ENCODE results near the gene ACTN1. TPM values are rescaled to one million over a fixed set of nuclear protein-coding genes. Genes with fewer than 3 reads are reported as not detected.

Gene ACTN1
- total RNA-seq, 1 donor from 2014 or later = 1,102 TPM

GRCh38 chr14:68880581-68881105, 98.5 kb downstream of the ACTN1 start:
- peaks cover 63% of the 10 kb centered on the region for H3K36me3 Mint-ChIP-seq (ENCODE audit: low read depth)
- H3K9me3 Mint-ChIP-seq (ENCODE audit: low read depth) = no peaks in the 10 kb centered on the region
- no peak for TF ChIP-seq CTCF (IDR thresholded peaks at IDR 0.05)
- H3K4me1 Mint-ChIP-seq (ENCODE audit: low read depth) = peaks cover 29% of the 10 kb centered on the region
- H3K27me3 Mint-ChIP-seq (ENCODE audit: low read depth) = no peaks in the 10 kb centered on the region
- H3K27ac Mint-ChIP-seq (ENCODE audit: unreplicated experiment) = peak overlapping the region; percentile 85
- DNase-seq (ENCODE audit: low spot score) = no peak
- no peak overlapping the region for H3K4me3 Mint-ChIP-seq (ENCODE audit: unreplicated experiment)

- peaks cover 22% of the 10 kb centered on the region for H3K4me1 Mint-ChIP-seq (ENCODE audit: low read depth)
- H3K9me3 Mint-ChIP-seq (ENCODE audit: low read depth) = no peaks in the 10 kb centered on the region
- peak overlapping the region; percentile 85 for H3K27ac Mint-ChIP-seq (ENCODE audit: unreplicated experiment)
- no peaks in the 10 kb centered on the region for H3K27me3 Mint-ChIP-seq (ENCODE audit: low read depth)
- peaks cover 61% of the 10 kb centered on the region for H3K36me3 Mint-ChIP-seq (ENCODE audit: low read depth)
- no peak overlapping the region for H3K4me3 Mint-ChIP-seq (ENCODE audit: unreplicated experiment)
- DNase-seq (ENCODE audit: low spot score) = no peak
- no peak for TF ChIP-seq CTCF (IDR thresholded peaks at IDR 0.05)
These were observed 99.1 kb downstream of the ACTN1 start for GRCh38 chr14:68879841-68880575.

GRCh38 chr14:68879321-68879781, 99.8 kb downstream of the ACTN1 start:
- DNase-seq (ENCODE audit: low spot score) = no peak
- no peak overlapping the region for H3K4me3 Mint-ChIP-seq (ENCODE audit: unreplicated experiment)
- no peaks in the 10 kb centered on the region for H3K27me3 Mint-ChIP-seq (ENCODE audit: low read depth)
- no peak for TF ChIP-seq CTCF (IDR thresholded peaks at IDR 0.05)
- H3K36me3 Mint-ChIP-seq (ENCODE audit: low read depth) = peaks cover 59% of the 10 kb centered on the region
- no peak overlapping the region for H3K27ac Mint-ChIP-seq (ENCODE audit: unreplicated experiment)
- H3K9me3 Mint-ChIP-seq (ENCODE audit: low read depth) = no peaks in the 10 kb centered on the region
- H3K4me1 Mint-ChIP-seq (ENCODE audit: low read depth) = peaks cover 16% of the 10 kb centered on the region

- no peak for TF ChIP-seq CTCF (IDR thresholded peaks at IDR 0.05)
- Mint-ChIP-seq H3K9me3 (ENCODE audit: low read depth) (no peaks in the 10 kb centered on the region), H3K27ac (ENCODE audit: unreplicated experiment) (peak overlapping the region; percentile 89), H3K4me1 (ENCODE audit: low read depth) (peaks cover 13% of the 10 kb centered on the region), H3K36me3 (ENCODE audit: low read depth) (peaks cover 58% of the 10 kb centered on the region), H3K27me3 (ENCODE audit: low read depth) (no peaks in the 10 kb centered on the region), H3K4me3 (ENCODE audit: unreplicated experiment) (no peak overlapping the region)
- no peak for DNase-seq (ENCODE audit: low spot score)
These were observed 100.2 kb downstream of the ACTN1 start for GRCh38 chr14:68878908-68879307.

- Mint-ChIP-seq H3K27ac (ENCODE audit: unreplicated experiment) (peak overlapping the region; percentile 89), H3K4me3 (ENCODE audit: unreplicated experiment) (no peak overlapping the region), H3K4me1 (ENCODE audit: low read depth) (peaks cover 19% of the 10 kb centered on the region), H3K27me3 (ENCODE audit: low read depth) (no peaks in the 10 kb centered on the region), H3K9me3 (ENCODE audit: low read depth) (no peaks in the 10 kb centered on the region), H3K36me3 (ENCODE audit: low read depth) (peaks cover 65% of the 10 kb centered on the region)
- TF ChIP-seq CTCF (IDR thresholded peaks at IDR 0.05) = no peak
- no peak for DNase-seq (ENCODE audit: low spot score)
These were observed 101.0 kb downstream of the ACTN1 start for GRCh38 chr14:68877993-68878575.
